Neural progenitor cell (in vitro differentiated cells): ENCODE results near the gene DNAJB12. TPM values are rescaled to one million over a fixed set of nuclear protein-coding genes. Genes with fewer than 3 reads are reported as not detected.

ENCODE experiments used
- DNase-seq: peaks from one replicate; pipeline ENCODE4 v3.0.0-alpha.2; 2016; ENCODE audit warnings: low spot score
- H2AFZ ChIP-seq: fragments of 200-600 bp; sonication (generic); replicated peaks from 2 replicates; pipeline ENCODE4 v1.6.1; 2016; ENCODE audit warnings: antibody characterized with exemption
- H3F3A ChIP-seq: fragments of 200-600 bp; sonication (generic); 2 replicates; pipeline ENCODE4 v1.6.1; 2016; ENCODE audit warnings: antibody characterized with exemption, low read depth
- H3K27ac ChIP-seq: fragments of 200-600 bp; sonication (generic); 2 replicates; pipeline ENCODE4 v1.5.1; 2016; ENCODE audit warnings: mild to moderate bottlenecking
- H3K27me3 ChIP-seq: fragments of 200-600 bp; sonication (generic); 2 replicates; pipeline ENCODE4 v1.6.1; 2016; ENCODE audit warnings: mild to moderate bottlenecking, moderate library complexity
- H3K36me3 ChIP-seq: fragments of 200-600 bp; sonication (generic); 2 replicates; pipeline ENCODE4 v1.5.1; 2016
- H3K4me1 ChIP-seq: fragments of 200-600 bp; sonication (generic); 2 replicates; pipeline ENCODE4 v1.6.1; 2016; ENCODE audit warnings: mixed run types
- H3K4me2 ChIP-seq: fragments of 200-600 bp; sonication (generic); 2 replicates; pipeline ENCODE4 v1.6.1; 2016
- H3K4me3 ChIP-seq: fragments of 200-600 bp; sonication (generic); 2 replicates; pipeline ENCODE4 v1.5.1; 2016
- H3K79me2 ChIP-seq: fragments of 200-600 bp; sonication (generic); 2 replicates; pipeline ENCODE4 v1.6.1; 2016; ENCODE audit warnings: low read depth
- H3K9ac ChIP-seq: fragments of 200-600 bp; sonication (generic); 2 replicates; pipeline ENCODE4 v1.6.1; 2016
- H3K9me3 ChIP-seq: fragments of 200-600 bp; sonication (generic); 2 replicates; pipeline ENCODE4 v1.5.1; 2016; ENCODE audit warnings: low read depth
- H4K20me1 ChIP-seq: fragments of 200-600 bp; sonication (generic); 2 replicates; pipeline ENCODE4 v1.6.1; 2016; ENCODE audit warnings: low read depth
- H3K27ac Mint-ChIP-seq: 3 replicates; pipeline ENCODE4 v1.8.0; 2021; ENCODE audit warnings: mixed read lengths
- H3K27me3 Mint-ChIP-seq: 2 replicates; pipeline ENCODE4 v1.8.0; 2022; ENCODE audit warnings: low read depth, mild to moderate bottlenecking, inconsistent platforms, moderate library complexity, mixed read lengths; ENCODE audit not compliant: insufficient read depth
- H3K36me3 Mint-ChIP-seq: 3 replicates; pipeline ENCODE4 v1.8.0; 2021; ENCODE audit warnings: mixed read lengths
- H3K4me1 Mint-ChIP-seq: 3 replicates; pipeline ENCODE4 v1.8.0; 2021; ENCODE audit warnings: mixed read lengths
- H3K4me3 Mint-ChIP-seq: 3 replicates; pipeline ENCODE4 v1.8.0; 2021; ENCODE audit warnings: mild to moderate bottlenecking, moderate library complexity, mixed read lengths
- H3K9me3 Mint-ChIP-seq: 3 replicates; pipeline ENCODE4 v1.8.0; 2020; ENCODE audit warnings: mixed read lengths
- EZH2 ChIP-seq: fragments of 200-600 bp; sonication (generic); IDR thresholded peaks from 2 replicates; pipeline ENCODE4 v1.6.1; 2017; ENCODE audit warnings: antibody characterized with exemption, mild to moderate bottlenecking, moderate library complexity
- EZH2phosphoT487 ChIP-seq: fragments of 200-600 bp; sonication (generic); IDR thresholded peaks from 2 replicates; pipeline ENCODE4 v1.6.1; 2017; ENCODE audit warnings: antibody characterized with exemption
- total RNA-seq: library from RNA; depleted of rRNA; stranded (reverse); fragments of >200 nt; gene quantifications from 2 replicates; pipeline ENCODE4 v1.2.3, GENCODE V29; 2015; ENCODE audit warnings: low replicate concordance
- TF ChIP-seq, protein P1 (sequence below): fragments of 200-600 bp; sonication (generic); IDR thresholded peaks from 2 replicates; pipeline ENCODE4 v1.5.1; 2017; ENCODE audit warnings: antibody characterized with exemption, mild to moderate bottlenecking

DNAJB12 gene
- total RNA-seq, 1 donor from 2014 or later = 8.8 TPM

DNA sequence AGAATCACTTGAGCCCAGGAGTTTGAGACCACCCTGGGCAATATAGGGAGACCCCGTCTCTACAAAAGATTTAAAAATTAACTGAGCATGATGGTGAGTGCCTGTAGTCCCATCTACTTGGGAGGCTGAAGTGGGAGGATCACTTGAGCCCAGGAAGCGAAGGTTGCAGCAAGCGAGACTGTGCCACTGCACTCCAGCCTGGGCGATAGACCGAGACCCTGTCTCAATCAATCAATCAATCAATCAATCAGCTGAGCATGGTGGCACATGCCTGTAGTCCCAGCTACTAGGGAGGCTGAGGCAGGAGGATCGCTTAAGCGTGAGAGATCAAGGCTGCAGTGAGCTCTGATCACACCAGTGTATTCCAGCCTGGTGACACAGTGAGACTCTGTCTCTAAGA is 40.5 kb downstream of the DNAJB12 start:
- no peak for DNase-seq
- Mint-ChIP-seq H3K4me3 (no peak overlapping the region), H3K27me3 (peaks cover 12% of the 10 kb centered on the region), H3K27ac (no peak overlapping the region), H3K36me3 (no peaks in the 10 kb centered on the region), H3K9me3 (no peaks in the 10 kb centered on the region), H3K4me1 (peaks cover 43% of the 10 kb centered on the region)
- H3K4me2 ChIP-seq = no peak overlapping the region
- no peak overlapping the region for H3K27ac ChIP-seq
- H3K4me1 ChIP-seq = peaks cover 16% of the 10 kb centered on the region
- peaks cover 12% of the 10 kb centered on the region for H3F3A ChIP-seq
- no peaks in the 10 kb centered on the region for H3K9me3 ChIP-seq
- no peak overlapping the region for H2AFZ ChIP-seq
- H3K79me2 ChIP-seq = no peaks in the 10 kb centered on the region
- H3K9ac ChIP-seq = no peak overlapping the region
- peaks cover 14% of the 10 kb centered on the region for H3K27me3 ChIP-seq
- H3K4me3 ChIP-seq = no peak overlapping the region
- H4K20me1 ChIP-seq = no peaks in the 10 kb centered on the region
- TF ChIP-seq, protein P1, sequence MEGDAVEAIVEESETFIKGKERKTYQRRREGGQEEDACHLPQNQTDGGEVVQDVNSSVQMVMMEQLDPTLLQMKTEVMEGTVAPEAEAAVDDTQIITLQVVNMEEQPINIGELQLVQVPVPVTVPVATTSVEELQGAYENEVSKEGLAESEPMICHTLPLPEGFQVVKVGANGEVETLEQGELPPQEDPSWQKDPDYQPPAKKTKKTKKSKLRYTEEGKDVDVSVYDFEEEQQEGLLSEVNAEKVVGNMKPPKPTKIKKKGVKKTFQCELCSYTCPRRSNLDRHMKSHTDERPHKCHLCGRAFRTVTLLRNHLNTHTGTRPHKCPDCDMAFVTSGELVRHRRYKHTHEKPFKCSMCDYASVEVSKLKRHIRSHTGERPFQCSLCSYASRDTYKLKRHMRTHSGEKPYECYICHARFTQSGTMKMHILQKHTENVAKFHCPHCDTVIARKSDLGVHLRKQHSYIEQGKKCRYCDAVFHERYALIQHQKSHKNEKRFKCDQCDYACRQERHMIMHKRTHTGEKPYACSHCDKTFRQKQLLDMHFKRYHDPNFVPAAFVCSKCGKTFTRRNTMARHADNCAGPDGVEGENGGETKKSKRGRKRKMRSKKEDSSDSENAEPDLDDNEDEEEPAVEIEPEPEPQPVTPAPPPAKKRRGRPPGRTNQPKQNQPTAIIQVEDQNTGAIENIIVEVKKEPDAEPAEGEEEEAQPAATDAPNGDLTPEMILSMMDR = no peak
- TF ChIP-seq EZH2 = no peak
- no peak for TF ChIP-seq EZH2phosphoT487
- no peaks in the 10 kb centered on the region for H3K36me3 ChIP-seq

DNA sequence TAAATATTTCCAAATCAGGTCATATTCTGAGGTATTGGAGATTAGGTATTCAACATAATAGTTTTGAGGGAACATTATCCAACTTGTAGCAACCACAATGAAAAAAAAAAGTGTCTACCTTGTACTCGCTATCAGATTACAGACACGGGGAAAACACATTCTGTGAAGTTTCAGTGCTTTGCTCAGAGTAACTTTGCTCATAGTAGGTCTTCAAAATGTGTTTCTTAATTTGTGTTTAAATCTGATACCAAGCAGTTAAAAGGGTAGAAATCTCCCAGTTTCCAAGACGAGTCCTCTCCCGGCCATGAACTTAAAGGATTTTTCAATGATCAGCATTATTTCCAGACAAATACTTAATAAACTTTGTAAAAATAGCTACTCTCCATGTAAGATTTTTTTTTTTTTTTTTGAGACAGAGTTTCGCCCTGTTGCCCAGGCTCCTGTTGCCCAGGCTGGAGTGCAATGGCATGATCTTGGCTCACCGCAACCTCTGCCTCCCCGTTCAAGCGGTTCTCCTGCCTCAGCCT is 41.8 kb downstream of the DNAJB12 start:
- Mint-ChIP-seq H3K36me3 (no peaks in the 10 kb centered on the region), H3K27me3 (peaks cover 7% of the 10 kb centered on the region), H3K27ac (no peak overlapping the region), H3K9me3 (no peaks in the 10 kb centered on the region), H3K4me3 (no peak overlapping the region), H3K4me1 (peaks cover 36% of the 10 kb centered on the region)
- Histone ChIP-seq H3K27ac (no peak overlapping the region), H3K9me3 (no peaks in the 10 kb centered on the region), H3K4me2 (no peak overlapping the region), H3K4me1 (peaks cover 12% of the 10 kb centered on the region), H3K27me3 (peaks cover under 1% of the 10 kb centered on the region), H4K20me1 (no peaks in the 10 kb centered on the region), H3K4me3 (no peak overlapping the region), H3F3A (no peaks in the 10 kb centered on the region), H3K9ac (no peak overlapping the region), H2AFZ (no peak overlapping the region), H3K79me2 (no peaks in the 10 kb centered on the region), H3K36me3 (no peaks in the 10 kb centered on the region)
- TF ChIP-seq, protein P1 = no peak
- TF ChIP-seq EZH2phosphoT487 (no peak), EZH2 (no peak)
- DNase-seq = no peak

DNA sequence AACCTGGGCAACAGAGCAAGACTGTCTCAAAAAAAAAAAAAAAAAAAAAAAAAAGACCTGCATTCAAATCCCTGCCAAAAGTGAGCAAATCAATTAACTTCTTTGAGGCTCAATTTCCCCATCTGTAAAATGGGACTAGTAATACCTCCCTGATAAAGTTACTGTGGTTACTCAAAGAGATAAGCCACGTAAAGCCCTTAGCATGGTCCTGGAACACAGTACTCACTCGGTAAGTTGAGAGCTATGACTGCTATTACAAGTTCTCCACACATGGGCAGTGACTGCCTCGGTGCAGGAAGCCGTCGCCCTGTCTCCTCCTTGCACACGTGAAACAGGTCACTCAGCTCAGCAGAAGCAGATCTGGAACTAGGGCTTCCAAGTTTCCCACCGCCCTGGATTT is 43.1 kb downstream of the DNAJB12 start:
- no peaks in the 10 kb centered on the region for H3K27me3 ChIP-seq
- H3K27me3 Mint-ChIP-seq = peaks cover 4% of the 10 kb centered on the region

More for the DNA sequence above, 43.1 kb downstream of the DNAJB12 start:
- Mint-ChIP-seq H3K4me3 (no peak overlapping the region), H3K36me3 (no peaks in the 10 kb centered on the region), H3K9me3 (no peaks in the 10 kb centered on the region), H3K4me1 (peaks cover 32% of the 10 kb centered on the region), H3K27ac (no peak overlapping the region)
- DNase-seq = no peak
- Histone ChIP-seq H3F3A (no peaks in the 10 kb centered on the region), H3K27ac (no peak overlapping the region), H4K20me1 (no peaks in the 10 kb centered on the region), H3K9ac (no peak overlapping the region), H3K4me1 (peaks cover 12% of the 10 kb centered on the region), H3K4me3 (no peak overlapping the region), H3K9me3 (no peaks in the 10 kb centered on the region), H3K4me2 (no peak overlapping the region), H3K36me3 (no peaks in the 10 kb centered on the region), H2AFZ (no peak overlapping the region), H3K79me2 (no peaks in the 10 kb centered on the region)
- TF ChIP-seq, protein P1 = no peak
- no peak for TF ChIP-seq EZH2phosphoT487
- no peak for TF ChIP-seq EZH2
